ENCODE results near the gene CDH23.

Gene CDH23

GRCh38 chr10:71693377-71693776, 296.7 kb downstream of the CDH23 start:
- Histone ChIP-seq H3K36me3 (ENCODE audit: insufficient read depth, insufficient read length, low read length) (no peaks in the 10 kb centered on the region), H3K9me3 (ENCODE audit: insufficient read depth, low read length) (no peaks in the 10 kb centered on the region), H3K9ac (ENCODE audit: insufficient read length, low read depth) (no peak overlapping the region), H3K27me3 (ENCODE audit: insufficient read depth, insufficient read length) (no peaks in the 10 kb centered on the region), H3K4me3 (ENCODE audit: insufficient read length, low read depth) (no peak overlapping the region), H3K4me1 (ENCODE audit: insufficient read depth, insufficient read length) (peaks cover 12% of the 10 kb centered on the region)
- no peak for TF ChIP-seq YY1 (IDR thresholded peaks at IDR 0.05; ENCODE audit: insufficient read depth, insufficient read length)
- TF ChIP-seq SUZ12 (IDR thresholded peaks at IDR 0.05; ENCODE audit: extremely low read depth, insufficient read depth, insufficient read length): no peak
- no peak for TF ChIP-seq ZNF274 (IDR thresholded peaks at IDR 0.05; ENCODE audit: low read depth, low read length)
- DNase-seq (ENCODE audit: low read depth, low spot score): no peak

GRCh38 chr10:71694039-71694501, 297.4 kb downstream of the CDH23 start:
- Histone ChIP-seq H3K9me3 (ENCODE audit: insufficient read depth, low read length) (no peaks in the 10 kb centered on the region), H3K36me3 (ENCODE audit: insufficient read depth, insufficient read length, low read length) (no peaks in the 10 kb centered on the region), H3K9ac (ENCODE audit: insufficient read length, low read depth) (no peak overlapping the region), H3K4me3 (ENCODE audit: insufficient read length, low read depth) (no peak overlapping the region), H3K27me3 (ENCODE audit: insufficient read depth, insufficient read length) (no peaks in the 10 kb centered on the region), H3K4me1 (ENCODE audit: insufficient read depth, insufficient read length) (peaks cover 12% of the 10 kb centered on the region)
- no peak for DNase-seq (ENCODE audit: low read depth, low spot score)
- TF ChIP-seq SUZ12 (IDR thresholded peaks at IDR 0.05; ENCODE audit: extremely low read depth, insufficient read depth, insufficient read length): no peak

GRCh38 chr10:71694567-71694968, 297.8 kb downstream of the CDH23 start:
- Histone ChIP-seq H3K4me1 (ENCODE audit: insufficient read depth, insufficient read length) (peaks cover 12% of the 10 kb centered on the region), H3K9me3 (ENCODE audit: insufficient read depth, low read length) (no peaks in the 10 kb centered on the region), H3K9ac (ENCODE audit: insufficient read length, low read depth) (no peak overlapping the region), H3K4me3 (ENCODE audit: insufficient read length, low read depth) (no peak overlapping the region), H3K27me3 (ENCODE audit: insufficient read depth, insufficient read length) (no peaks in the 10 kb centered on the region), H3K36me3 (ENCODE audit: insufficient read depth, insufficient read length, low read length) (no peaks in the 10 kb centered on the region)
- TF ChIP-seq YY1 (IDR thresholded peaks at IDR 0.05; ENCODE audit: insufficient read depth, insufficient read length): no peak
- no peak for TF ChIP-seq ZNF274 (IDR thresholded peaks at IDR 0.05; ENCODE audit: low read depth, low read length)
- TF ChIP-seq SUZ12 (IDR thresholded peaks at IDR 0.05; ENCODE audit: extremely low read depth, insufficient read depth, insufficient read length): no peak
- no peak for DNase-seq (ENCODE audit: low read depth, low spot score)

GRCh38 chr10:71695502-71696476, 299.1 kb downstream of the CDH23 start:
- Histone ChIP-seq H3K9me3 (ENCODE audit: insufficient read depth, low read length) (no peaks in the 10 kb centered on the region), H3K4me1 (ENCODE audit: insufficient read depth, insufficient read length) (peaks cover 10% of the 10 kb centered on the region)
- TF ChIP-seq SUZ12 (IDR thresholded peaks at IDR 0.05; ENCODE audit: extremely low read depth, insufficient read depth, insufficient read length) (no peak), ZNF274 (IDR thresholded peaks at IDR 0.05; ENCODE audit: low read depth, low read length) (no peak), YY1 (IDR thresholded peaks at IDR 0.05; ENCODE audit: insufficient read depth, insufficient read length) (no peak)

GRCh38 chr10:71696628-71697326, 300.1 kb downstream of the CDH23 start:
- DNase-seq (ENCODE audit: low read depth, low spot score): peak; percentile 49
- H3K9me3 ChIP-seq (ENCODE audit: insufficient read depth, low read length): no peaks in the 10 kb centered on the region
- no peaks in the 10 kb centered on the region for H3K36me3 ChIP-seq (ENCODE audit: insufficient read depth, insufficient read length, low read length)
- TF ChIP-seq SUZ12 (IDR thresholded peaks at IDR 0.05; ENCODE audit: extremely low read depth, insufficient read depth, insufficient read length) (no peak), ZNF274 (IDR thresholded peaks at IDR 0.05; ENCODE audit: low read depth, low read length) (no peak), YY1 (IDR thresholded peaks at IDR 0.05; ENCODE audit: insufficient read depth, insufficient read length) (no peak)
- no peak overlapping the region for H3K4me3 ChIP-seq (ENCODE audit: insufficient read length, low read depth)
- H3K9ac ChIP-seq (ENCODE audit: insufficient read length, low read depth): no peak overlapping the region
- H3K4me1 ChIP-seq (ENCODE audit: insufficient read depth, insufficient read length): peaks cover 10% of the 10 kb centered on the region
- no peaks in the 10 kb centered on the region for H3K27me3 ChIP-seq (ENCODE audit: insufficient read depth, insufficient read length)

More at GRCh38 chr10:71695502-71696476, 299.1 kb downstream of the CDH23 start:
- no peak for DNase-seq (ENCODE audit: low read depth, low spot score)
- no peak overlapping the region for H3K4me3 ChIP-seq (ENCODE audit: insufficient read length, low read depth)
- no peaks in the 10 kb centered on the region for H3K27me3 ChIP-seq (ENCODE audit: insufficient read depth, insufficient read length)
- peak overlapping the region; percentile 21 for H3K9ac ChIP-seq (ENCODE audit: insufficient read length, low read depth)
- H3K36me3 ChIP-seq (ENCODE audit: insufficient read depth, insufficient read length, low read length): no peaks in the 10 kb centered on the region

DNA sequence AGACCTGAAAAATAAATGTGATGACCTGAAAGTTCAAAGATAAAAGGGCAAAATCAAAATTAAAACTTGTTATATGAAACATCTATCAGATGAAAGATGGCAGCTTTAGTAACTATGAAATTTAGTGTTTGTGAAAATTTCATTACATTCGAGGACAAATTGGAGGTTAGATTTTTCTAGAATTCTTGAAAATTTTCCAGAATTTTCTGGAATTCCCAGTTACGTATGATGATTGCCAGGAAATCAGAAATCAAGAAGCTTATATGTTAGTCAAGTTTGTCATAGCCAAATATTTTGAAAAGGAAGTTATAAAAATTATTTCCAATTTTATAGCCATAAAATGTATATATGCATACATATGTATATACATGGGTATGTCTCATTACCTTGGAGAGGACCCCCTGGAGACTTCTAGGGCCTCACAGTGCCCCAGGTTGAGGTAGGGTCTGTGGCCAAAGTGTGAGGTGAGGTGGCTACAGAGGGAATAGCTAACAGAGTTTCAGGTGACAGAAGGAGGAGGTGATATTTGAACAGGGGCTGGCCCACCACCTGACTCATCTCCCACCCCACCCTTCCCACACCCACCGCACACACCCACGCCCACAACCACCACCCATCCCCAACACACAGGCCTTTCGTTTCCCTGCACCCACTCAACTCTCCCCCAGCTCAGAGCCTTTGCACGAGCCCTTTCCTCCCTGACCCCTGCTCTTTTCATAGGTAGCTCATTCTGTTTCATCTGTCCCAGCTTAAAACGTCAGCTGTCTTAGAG, 301.4 kb downstream of the CDH23 start:
- Histone ChIP-seq H3K36me3 (ENCODE audit: insufficient read depth, insufficient read length, low read length) (no peaks in the 10 kb centered on the region), H3K4me1 (ENCODE audit: insufficient read depth, insufficient read length) (peaks cover 10% of the 10 kb centered on the region), H3K9me3 (ENCODE audit: insufficient read depth, low read length) (no peaks in the 10 kb centered on the region), H3K4me3 (ENCODE audit: insufficient read length, low read depth) (no peak overlapping the region), H3K27me3 (ENCODE audit: insufficient read depth, insufficient read length) (no peaks in the 10 kb centered on the region), H3K9ac (ENCODE audit: insufficient read length, low read depth) (no peak overlapping the region)
- no peak for TF ChIP-seq ZNF274 (IDR thresholded peaks at IDR 0.05; ENCODE audit: low read depth, low read length)
- no peak for TF ChIP-seq YY1 (IDR thresholded peaks at IDR 0.05; ENCODE audit: insufficient read depth, insufficient read length)
- no peak for TF ChIP-seq SUZ12 (IDR thresholded peaks at IDR 0.05; ENCODE audit: extremely low read depth, insufficient read depth, insufficient read length)
- DNase-seq (ENCODE audit: low read depth, low spot score): no peak

Measured in NT2/D1 (cell line).